Stimulated activated naive CD8-positive, alpha-beta T cell treated with anti-CD3 and anti-CD28 coated beads, Interleukin-15, Interleukin-2, amounts not matched to agents 100 ng/mL and 50 ng/mL, for 24 hours (primary cell): ENCODE measurements around the gene DBP.

Experiments
- H3K27ac Mint-ChIP-seq: one replicate; pipeline ENCODE4 v1.8.0; 2021; ENCODE audit warnings: mild to moderate bottlenecking, mixed read lengths
- H3K27me3 Mint-ChIP-seq: one replicate; pipeline ENCODE4 v1.8.0; 2021; ENCODE audit warnings: mixed read lengths
- H3K36me3 Mint-ChIP-seq: one replicate; pipeline ENCODE4 v1.8.0; 2021; ENCODE audit warnings: low read depth, mixed read lengths
- H3K4me1 Mint-ChIP-seq: one replicate; pipeline ENCODE4 v1.8.0; 2021; ENCODE audit warnings: low read depth, mixed read lengths
- H3K4me3 Mint-ChIP-seq: one replicate; pipeline ENCODE4 v1.8.0; 2021; ENCODE audit warnings: mild to moderate bottlenecking, mixed read lengths
- H3K9me3 Mint-ChIP-seq: one replicate; pipeline ENCODE4 v1.8.0; 2021; ENCODE audit warnings: mixed read lengths

The DBP gene

GRCh38 chr19:48629297-48629598, 7.9 kb downstream of the DBP start:
- Mint-ChIP-seq H3K4me1 (peaks cover 57% of the 10 kb centered on the region), H3K9me3 (no peaks in the 10 kb centered on the region), H3K36me3 (peaks cover 12% of the 10 kb centered on the region), H3K4me3 (no peak overlapping the region), H3K27me3 (no peaks in the 10 kb centered on the region), H3K27ac (no peak overlapping the region)

- Mint-ChIP-seq H3K4me3 (no peak overlapping the region), H3K36me3 (peaks cover 16% of the 10 kb centered on the region), H3K4me1 (peaks cover 58% of the 10 kb centered on the region), H3K27me3 (no peaks in the 10 kb centered on the region), H3K9me3 (no peaks in the 10 kb centered on the region), H3K27ac (no peak overlapping the region)
Measured at GRCh38 chr19:48628486-48629296, 8.5 kb downstream of the DBP start.

- H3K4me1 Mint-ChIP-seq, result peaks cover 56% of the 10 kb centered on the region
- H3K9me3 Mint-ChIP-seq, result no peaks in the 10 kb centered on the region
- H3K27ac Mint-ChIP-seq, result no peak overlapping the region
- peaks cover 22% of the 10 kb centered on the region for H3K36me3 Mint-ChIP-seq
- no peaks in the 10 kb centered on the region for H3K27me3 Mint-ChIP-seq
- H3K4me3 Mint-ChIP-seq, result no peak overlapping the region
Measured at GRCh38 chr19:48627865-48628314, 9.3 kb downstream of the DBP start.

DNA sequence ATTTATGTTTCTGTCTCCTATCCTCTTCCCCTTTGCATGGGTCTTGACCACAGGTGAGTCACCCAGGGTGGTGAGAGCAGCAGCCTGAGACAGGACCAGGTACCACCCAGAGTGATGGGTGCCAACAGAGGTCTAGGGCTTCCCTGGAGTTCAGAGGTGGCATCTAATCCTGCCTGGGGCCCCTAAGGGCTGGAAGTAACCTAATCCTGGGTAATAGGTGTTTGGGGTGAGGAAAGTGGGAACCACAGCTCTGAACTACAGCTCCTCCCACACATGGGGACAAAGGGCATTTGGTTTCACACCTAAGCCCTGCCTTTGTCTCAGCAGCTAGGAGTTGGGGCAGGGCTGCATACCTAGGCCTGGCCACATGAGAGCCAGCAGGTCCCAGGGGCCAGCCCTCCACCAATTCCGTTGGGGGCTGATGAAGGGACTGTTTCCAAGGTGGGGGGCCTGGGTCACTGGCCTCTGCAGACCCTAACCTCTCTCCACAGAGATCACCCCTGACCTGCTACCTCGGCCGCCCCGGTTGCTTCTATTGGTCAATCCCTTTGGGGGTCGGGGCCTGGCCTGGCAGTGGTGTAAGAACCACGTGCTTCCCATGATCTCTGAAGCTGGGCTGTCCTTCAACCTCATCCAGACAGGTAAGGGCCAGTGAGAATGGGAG, 9.8 kb downstream of the DBP start:
- Mint-ChIP-seq H3K4me3 (no peak overlapping the region), H3K4me1 (peaks cover 55% of the 10 kb centered on the region), H3K9me3 (no peaks in the 10 kb centered on the region), H3K27me3 (no peaks in the 10 kb centered on the region), H3K27ac (peak overlapping the region; percentile 37), H3K36me3 (peaks cover 26% of the 10 kb centered on the region)

- Mint-ChIP-seq H3K4me3 (no peak overlapping the region), H3K4me1 (peaks cover 58% of the 10 kb centered on the region), H3K27ac (no peak overlapping the region), H3K9me3 (no peaks in the 10 kb centered on the region), H3K27me3 (no peaks in the 10 kb centered on the region), H3K36me3 (peaks cover 34% of the 10 kb centered on the region)
Measured at GRCh38 chr19:48625891-48626327, 11.3 kb downstream of the DBP start.

GRCh38 chr19:48624791-48625723, 12.1 kb downstream of the DBP start:
- no peaks in the 10 kb centered on the region for H3K9me3 Mint-ChIP-seq
- H3K36me3 Mint-ChIP-seq, result peaks cover 30% of the 10 kb centered on the region
- H3K27me3 Mint-ChIP-seq, result no peaks in the 10 kb centered on the region
- peak overlapping the region; percentile 86 for H3K4me3 Mint-ChIP-seq
- no peak overlapping the region for H3K27ac Mint-ChIP-seq
- peaks cover 55% of the 10 kb centered on the region for H3K4me1 Mint-ChIP-seq

- Mint-ChIP-seq H3K27me3 (no peaks in the 10 kb centered on the region), H3K36me3 (peaks cover 37% of the 10 kb centered on the region), H3K4me1 (peaks cover 61% of the 10 kb centered on the region), H3K9me3 (no peaks in the 10 kb centered on the region), H3K4me3 (peak overlapping the region; percentile 86), H3K27ac (peak overlapping the region; percentile 95)
Measured at GRCh38 chr19:48624067-48624594, 13.0 kb downstream of the DBP start.

DNA sequence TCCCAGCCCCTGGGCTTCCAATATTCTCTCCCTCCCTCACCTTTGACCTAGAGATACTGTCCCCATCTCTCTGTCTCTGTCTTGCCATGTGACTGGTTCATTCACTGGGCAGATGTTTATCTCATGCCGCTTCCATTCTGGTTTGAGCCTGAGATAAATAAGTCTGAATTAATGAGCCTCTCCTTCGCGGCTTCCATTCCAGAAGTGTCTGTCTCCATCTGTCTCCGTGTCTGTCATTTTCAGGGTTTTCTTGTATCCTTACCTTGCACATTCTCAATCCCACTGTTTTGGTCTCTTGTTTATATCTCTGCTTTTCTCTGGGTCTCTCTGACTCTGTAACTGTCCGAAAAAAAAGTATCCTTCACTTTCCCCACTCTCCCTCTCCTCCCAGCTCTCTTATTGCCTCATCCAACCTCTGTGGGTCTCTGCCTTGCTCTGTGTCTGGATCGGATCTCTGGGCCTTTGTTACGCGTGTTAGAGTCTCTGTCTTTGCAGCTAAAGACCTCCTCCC, 13.6 kb downstream of the DBP start:
- Mint-ChIP-seq H3K27ac (peak overlapping the region; percentile 95), H3K27me3 (no peaks in the 10 kb centered on the region), H3K9me3 (no peaks in the 10 kb centered on the region), H3K4me1 (peaks cover 63% of the 10 kb centered on the region), H3K4me3 (peak overlapping the region; percentile 86), H3K36me3 (peaks cover 42% of the 10 kb centered on the region)

DNA sequence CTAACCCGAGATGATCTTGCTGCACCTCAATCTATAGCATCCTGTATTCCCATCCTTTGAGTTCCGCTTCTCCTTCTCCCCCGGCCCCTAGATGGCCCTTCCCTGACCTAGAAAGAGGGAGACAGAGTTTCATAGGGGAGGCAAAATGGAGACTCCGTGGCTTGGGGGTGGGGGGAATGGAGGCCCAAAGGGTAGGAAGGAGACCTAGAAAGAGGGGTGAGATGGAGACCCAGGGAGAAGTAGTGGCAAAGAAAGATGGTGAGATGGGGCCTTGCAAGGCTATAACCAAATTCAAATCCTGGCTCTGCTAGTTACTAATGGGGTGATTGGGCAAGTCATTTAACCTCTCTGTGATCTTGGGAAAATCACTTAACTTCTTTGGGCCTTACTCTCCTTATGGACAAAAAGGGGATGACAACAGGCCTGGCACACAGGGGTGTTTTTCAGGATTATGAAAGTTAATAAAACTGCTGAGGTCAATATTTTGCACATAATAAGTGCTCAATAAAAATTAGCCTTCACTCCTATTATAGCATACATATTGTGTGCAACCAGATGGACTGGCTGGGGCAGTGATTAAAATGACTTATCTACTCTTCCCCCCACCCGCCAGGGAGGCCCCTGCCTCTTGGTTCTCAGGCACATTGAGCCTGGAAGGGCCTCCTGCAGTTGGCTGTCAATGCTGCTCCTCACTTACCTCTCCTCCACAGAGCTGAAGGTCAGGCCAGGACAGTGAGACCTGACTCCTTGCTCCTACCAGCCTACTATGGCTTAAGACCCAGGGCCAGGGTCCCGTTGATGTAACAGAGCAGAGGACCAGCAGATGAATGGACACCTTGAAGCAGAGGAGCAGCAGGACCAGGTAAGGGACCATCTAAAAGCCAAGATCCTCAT, 17.2 kb downstream of the DBP start:
- Mint-ChIP-seq H3K4me1 (peaks cover 73% of the 10 kb centered on the region), H3K36me3 (peaks cover 68% of the 10 kb centered on the region), H3K9me3 (no peaks in the 10 kb centered on the region), H3K27ac (peak overlapping the region; percentile 100), H3K4me3 (peak overlapping the region; percentile 97), H3K27me3 (no peaks in the 10 kb centered on the region)

DNA sequence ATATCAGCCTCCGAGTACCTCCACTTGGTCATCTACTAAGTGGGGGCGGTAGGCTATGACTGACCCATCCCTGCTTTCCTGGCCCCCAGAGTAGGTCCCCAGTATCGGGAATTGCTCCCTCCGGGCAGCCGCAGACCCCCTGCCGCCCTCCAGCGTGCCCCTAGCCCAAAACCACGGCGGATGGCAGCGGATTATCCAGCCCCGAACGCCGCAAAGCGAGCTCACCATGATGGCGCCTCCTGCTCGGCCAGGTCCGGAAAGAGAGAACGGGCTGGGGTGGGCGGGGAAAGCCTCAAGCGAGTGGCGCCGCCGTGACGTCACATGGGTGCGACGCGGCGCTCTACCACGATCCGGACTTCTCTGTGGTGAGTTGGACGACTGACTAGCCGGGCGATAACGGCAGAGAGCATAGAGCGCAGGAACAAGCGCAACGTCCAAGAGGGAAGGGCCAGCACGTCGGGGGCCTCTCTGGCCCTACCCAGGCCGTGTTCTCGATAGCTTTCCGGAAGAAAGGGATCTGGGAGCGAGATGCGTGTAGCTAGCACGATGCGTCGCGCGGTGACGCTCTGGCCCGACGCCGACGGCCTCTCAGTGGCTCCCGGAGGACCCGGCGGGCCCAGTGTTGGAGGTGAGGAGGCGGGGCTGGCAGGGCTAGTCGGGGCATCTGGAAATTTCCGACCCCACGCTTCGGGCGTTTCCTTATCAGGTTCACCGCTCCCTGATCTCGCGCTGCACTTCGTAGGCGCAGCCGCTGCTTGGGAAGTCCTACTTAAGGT, 18.1 kb downstream of the DBP start, which contains the start of the genes RPL18 and SPHK2:
RPL18 (minus strand) TSS at position 263 of the 776 bp plus-strand sequence; CDS start at position 228, 35 bp downstream.
SPHK2 (plus strand) TSS at position 591 of the 776 bp plus-strand sequence. CDS start 1,009 bp downstream, outside the sequence.
- H3K27ac Mint-ChIP-seq, result peak within 1 kb of the TSS; percentile 100
- peaks cover 72% of the 10 kb centered on the region for H3K36me3 Mint-ChIP-seq
- no peaks in the 10 kb centered on the region for H3K27me3 Mint-ChIP-seq
- H3K9me3 Mint-ChIP-seq, result no peaks in the 10 kb centered on the region
- peak within 1 kb of the TSS; percentile 97 for H3K4me3 Mint-ChIP-seq
- H3K4me1 Mint-ChIP-seq, result peaks cover 65% of the 10 kb centered on the region

DNA sequence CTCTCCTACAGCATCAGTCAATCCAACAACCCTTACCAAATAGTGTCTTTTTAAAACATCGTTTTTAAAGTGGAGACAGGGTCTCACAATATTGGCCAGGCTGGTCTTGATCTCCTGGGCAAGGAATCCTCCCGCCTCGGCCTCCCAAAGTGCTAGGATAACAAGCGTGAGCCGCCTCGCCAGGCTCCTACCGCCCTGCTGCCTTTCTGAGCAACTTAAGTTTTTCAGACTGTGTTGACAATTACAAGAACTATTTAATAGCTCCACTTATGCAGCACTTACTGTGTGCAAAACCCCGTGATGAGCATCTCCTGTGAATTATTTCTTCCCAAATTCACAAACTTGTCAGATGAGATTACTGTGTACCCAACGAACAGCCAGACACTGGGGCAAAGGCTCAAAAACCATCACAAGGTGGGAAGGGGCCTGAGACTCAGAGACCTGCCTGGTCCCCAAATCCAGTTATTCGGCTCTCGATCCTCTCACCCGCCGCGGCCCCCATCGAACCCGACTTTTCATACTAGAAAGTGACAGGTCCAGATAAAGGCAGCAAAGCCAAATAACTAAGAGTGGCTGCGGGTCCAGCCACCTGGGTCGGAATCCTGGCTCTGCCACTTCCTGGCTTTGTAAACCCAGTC, 18.8 kb downstream of the DBP start:
- H3K4me1 Mint-ChIP-seq, result peaks cover 59% of the 10 kb centered on the region
- H3K36me3 Mint-ChIP-seq, result peaks cover 72% of the 10 kb centered on the region
- no peaks in the 10 kb centered on the region for H3K9me3 Mint-ChIP-seq
- no peaks in the 10 kb centered on the region for H3K27me3 Mint-ChIP-seq
- H3K27ac Mint-ChIP-seq, result peak overlapping the region; percentile 100
- peak overlapping the region; percentile 97 for H3K4me3 Mint-ChIP-seq

DNA sequence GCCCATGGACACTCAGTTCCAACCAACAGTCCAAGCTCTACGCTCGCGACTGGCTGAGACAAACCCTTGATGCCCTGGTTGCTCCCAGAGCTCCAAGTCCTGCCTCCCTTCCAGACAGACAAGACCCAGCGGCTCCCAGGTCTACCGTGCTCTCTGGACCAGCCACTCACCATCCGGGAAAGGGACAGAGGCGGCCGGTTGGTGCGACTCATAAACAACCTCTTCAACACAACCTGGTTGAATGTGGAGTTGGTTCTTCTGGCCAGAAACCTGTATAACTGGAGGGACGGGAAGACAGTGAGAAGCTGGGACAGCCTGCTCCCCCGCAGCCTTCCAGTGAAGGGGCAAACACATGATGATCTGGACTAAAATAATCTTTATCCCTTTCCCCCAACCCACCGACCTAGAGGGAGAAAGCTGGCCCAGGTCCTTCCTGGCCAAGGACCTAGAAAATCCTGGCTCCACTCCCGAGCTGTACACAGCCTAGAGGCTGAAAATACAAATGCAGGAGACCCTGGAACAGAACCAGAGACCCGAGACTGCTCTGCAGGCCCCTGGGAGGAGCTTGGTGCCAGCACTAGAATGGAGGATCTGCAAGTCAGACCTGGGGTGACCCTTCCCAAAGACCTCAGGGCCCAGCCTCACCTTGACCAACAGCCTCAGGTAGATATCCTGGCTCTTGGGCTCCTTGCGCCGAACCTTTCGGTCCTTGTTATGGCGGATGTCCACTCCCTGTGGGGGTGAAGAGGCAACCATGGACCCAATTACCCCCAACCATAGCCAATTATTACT, 19.8 kb downstream of the DBP start:
- peak overlapping the region; percentile 97 for H3K4me3 Mint-ChIP-seq
- H3K27me3 Mint-ChIP-seq, result no peaks in the 10 kb centered on the region
- peaks cover 50% of the 10 kb centered on the region for H3K4me1 Mint-ChIP-seq
- H3K36me3 Mint-ChIP-seq, result peaks cover 65% of the 10 kb centered on the region
- no peaks in the 10 kb centered on the region for H3K9me3 Mint-ChIP-seq
- peak overlapping the region; percentile 100 for H3K27ac Mint-ChIP-seq
